ENCODE measurements around the gene USP46.

USP46 gene

GRCh38 chr4:52637116-52637515 is 22.0 kb downstream of the USP46 start:
- Histone ChIP-seq H3K4me1 (ENCODE audit: control insufficient read depth, insufficient read depth, low read length) (peaks cover 15% of the 10 kb centered on the region), H3K9me3 (replicated peaks; ENCODE audit: low read length) (no peaks in the 10 kb centered on the region), H3K4me3 (ENCODE audit: low read length) (no peak overlapping the region), H3K4me2 (ENCODE audit: low read length) (no peak overlapping the region), H3K9ac (ENCODE audit: low read depth, low read length) (no peak overlapping the region), H3K36me3 (ENCODE audit: insufficient read depth, low read length) (no peaks in the 10 kb centered on the region), H3K27me3 (ENCODE audit: control insufficient read depth, insufficient read depth, low read length) (no peaks in the 10 kb centered on the region)

- Histone ChIP-seq H3K9ac (ENCODE audit: low read depth, low read length) (no peak overlapping the region), H3K27me3 (ENCODE audit: control insufficient read depth, insufficient read depth, low read length) (no peaks in the 10 kb centered on the region), H3K9me3 (replicated peaks; ENCODE audit: low read length) (no peaks in the 10 kb centered on the region), H3K36me3 (ENCODE audit: insufficient read depth, low read length) (no peaks in the 10 kb centered on the region), H3K4me3 (ENCODE audit: low read length) (no peak overlapping the region), H3K4me1 (ENCODE audit: control insufficient read depth, insufficient read depth, low read length) (no peaks in the 10 kb centered on the region), H3K4me2 (ENCODE audit: low read length) (no peak overlapping the region)
Measured at GRCh38 chr4:52635560-52635959, 23.5 kb downstream of the USP46 start.

- H3K4me2 ChIP-seq (ENCODE audit: low read length): no peak overlapping the region
- no peaks in the 10 kb centered on the region for H3K4me1 ChIP-seq (ENCODE audit: control insufficient read depth, insufficient read depth, low read length)
- no peak overlapping the region for H3K9ac ChIP-seq (ENCODE audit: low read depth, low read length)
- no peak overlapping the region for H3K4me3 ChIP-seq (ENCODE audit: low read length)
- H3K36me3 ChIP-seq (ENCODE audit: insufficient read depth, low read length): no peaks in the 10 kb centered on the region
- H3K9me3 ChIP-seq (replicated peaks; ENCODE audit: low read length): no peaks in the 10 kb centered on the region
- H3K27me3 ChIP-seq (ENCODE audit: control insufficient read depth, insufficient read depth, low read length): no peaks in the 10 kb centered on the region
Measured at GRCh38 chr4:52635130-52635529, 24.0 kb downstream of the USP46 start.

- no peak overlapping the region for H3K4me3 ChIP-seq (ENCODE audit: low read length)
Measured at GRCh38 chr4:52633846-52634245, 25.3 kb downstream of the USP46 start.

GRCh38 chr4:52628974-52629373 is 30.1 kb downstream of the USP46 start:
- H3K36me3 ChIP-seq (ENCODE audit: insufficient read depth, low read length): peaks cover 6% of the 10 kb centered on the region
- H3K4me1 ChIP-seq (ENCODE audit: control insufficient read depth, insufficient read depth, low read length): no peaks in the 10 kb centered on the region
- H3K9me3 ChIP-seq (replicated peaks; ENCODE audit: low read length): no peaks in the 10 kb centered on the region

More at GRCh38 chr4:52633846-52634245, 25.3 kb downstream of the USP46 start:
- Histone ChIP-seq H3K9me3 (replicated peaks; ENCODE audit: low read length) (no peaks in the 10 kb centered on the region), H3K27me3 (ENCODE audit: control insufficient read depth, insufficient read depth, low read length) (no peaks in the 10 kb centered on the region), H3K9ac (ENCODE audit: low read depth, low read length) (no peak overlapping the region), H3K4me2 (ENCODE audit: low read length) (no peak overlapping the region), H3K36me3 (ENCODE audit: insufficient read depth, low read length) (no peaks in the 10 kb centered on the region), H3K4me1 (ENCODE audit: control insufficient read depth, insufficient read depth, low read length) (no peaks in the 10 kb centered on the region)

GRCh38 chr4:52628543-52628942 is 30.6 kb downstream of the USP46 start:
- H3K4me3 ChIP-seq (ENCODE audit: low read length): no peak overlapping the region
- no peaks in the 10 kb centered on the region for H3K9me3 ChIP-seq (replicated peaks; ENCODE audit: low read length)
- peaks cover 6% of the 10 kb centered on the region for H3K36me3 ChIP-seq (ENCODE audit: insufficient read depth, low read length)
- no peak overlapping the region for H3K9ac ChIP-seq (ENCODE audit: low read depth, low read length)
- no peaks in the 10 kb centered on the region for H3K27me3 ChIP-seq (ENCODE audit: control insufficient read depth, insufficient read depth, low read length)
- no peaks in the 10 kb centered on the region for H3K4me1 ChIP-seq (ENCODE audit: control insufficient read depth, insufficient read depth, low read length)
- H3K4me2 ChIP-seq (ENCODE audit: low read length): no peak overlapping the region

More at GRCh38 chr4:52628974-52629373, 30.1 kb downstream of the USP46 start:
- Histone ChIP-seq H3K27me3 (ENCODE audit: control insufficient read depth, insufficient read depth, low read length) (no peaks in the 10 kb centered on the region), H3K4me2 (ENCODE audit: low read length) (no peak overlapping the region), H3K9ac (ENCODE audit: low read depth, low read length) (no peak overlapping the region), H3K4me3 (ENCODE audit: low read length) (no peak overlapping the region)

- Histone ChIP-seq H3K27me3 (ENCODE audit: control insufficient read depth, insufficient read depth, low read length) (no peaks in the 10 kb centered on the region), H3K9ac (ENCODE audit: low read depth, low read length) (no peak overlapping the region), H3K4me2 (ENCODE audit: low read length) (no peak overlapping the region), H3K36me3 (ENCODE audit: insufficient read depth, low read length) (peaks cover 6% of the 10 kb centered on the region), H3K9me3 (replicated peaks; ENCODE audit: low read length) (no peaks in the 10 kb centered on the region), H3K4me1 (ENCODE audit: control insufficient read depth, insufficient read depth, low read length) (no peaks in the 10 kb centered on the region), H3K4me3 (ENCODE audit: low read length) (no peak overlapping the region)
Measured at GRCh38 chr4:52627876-52628275, 31.2 kb downstream of the USP46 start.

- Histone ChIP-seq H3K27me3 (ENCODE audit: control insufficient read depth, insufficient read depth, low read length) (no peaks in the 10 kb centered on the region), H3K9me3 (replicated peaks; ENCODE audit: low read length) (no peaks in the 10 kb centered on the region), H3K4me2 (ENCODE audit: low read length) (no peak overlapping the region), H3K36me3 (ENCODE audit: insufficient read depth, low read length) (peaks cover 6% of the 10 kb centered on the region), H3K9ac (ENCODE audit: low read depth, low read length) (no peak overlapping the region), H3K4me1 (ENCODE audit: control insufficient read depth, insufficient read depth, low read length) (no peaks in the 10 kb centered on the region), H3K4me3 (ENCODE audit: low read length) (no peak overlapping the region)
Measured at GRCh38 chr4:52625216-52625615, 33.9 kb downstream of the USP46 start.

GRCh38 chr4:52622564-52622963 is 36.5 kb downstream of the USP46 start:
- H3K9ac ChIP-seq (ENCODE audit: low read depth, low read length): no peak overlapping the region
- no peak overlapping the region for H3K4me3 ChIP-seq (ENCODE audit: low read length)
- no peaks in the 10 kb centered on the region for H3K4me1 ChIP-seq (ENCODE audit: control insufficient read depth, insufficient read depth, low read length)
- no peaks in the 10 kb centered on the region for H3K27me3 ChIP-seq (ENCODE audit: control insufficient read depth, insufficient read depth, low read length)
- H3K9me3 ChIP-seq (replicated peaks; ENCODE audit: low read length): no peaks in the 10 kb centered on the region
- peaks cover 6% of the 10 kb centered on the region for H3K36me3 ChIP-seq (ENCODE audit: insufficient read depth, low read length)
- no peak overlapping the region for H3K4me2 ChIP-seq (ENCODE audit: low read length)

- H3K36me3 ChIP-seq (ENCODE audit: insufficient read depth, low read length): peaks cover 6% of the 10 kb centered on the region
- no peaks in the 10 kb centered on the region for H3K9me3 ChIP-seq (replicated peaks; ENCODE audit: low read length)
- no peaks in the 10 kb centered on the region for H3K4me1 ChIP-seq (ENCODE audit: control insufficient read depth, insufficient read depth, low read length)
- no peak overlapping the region for H3K4me3 ChIP-seq (ENCODE audit: low read length)
- no peaks in the 10 kb centered on the region for H3K27me3 ChIP-seq (ENCODE audit: control insufficient read depth, insufficient read depth, low read length)
- no peak overlapping the region for H3K4me2 ChIP-seq (ENCODE audit: low read length)
- no peak overlapping the region for H3K9ac ChIP-seq (ENCODE audit: low read depth, low read length)
Measured at GRCh38 chr4:52621567-52621966, 37.5 kb downstream of the USP46 start.

GRCh38 chr4:52619591-52619931 is 39.5 kb downstream of the USP46 start:
- Histone ChIP-seq H3K9ac (ENCODE audit: low read depth, low read length) (no peak overlapping the region), H3K4me1 (ENCODE audit: control insufficient read depth, insufficient read depth, low read length) (no peaks in the 10 kb centered on the region)

GRCh38 chr4:52618795-52619590 is 40.1 kb downstream of the USP46 start:
- no peaks in the 10 kb centered on the region for H3K36me3 ChIP-seq (ENCODE audit: insufficient read depth, low read length)
- H3K4me3 ChIP-seq (ENCODE audit: low read length): no peak overlapping the region

More at GRCh38 chr4:52619591-52619931, 39.5 kb downstream of the USP46 start:
- Histone ChIP-seq H3K36me3 (ENCODE audit: insufficient read depth, low read length) (no peaks in the 10 kb centered on the region), H3K4me2 (ENCODE audit: low read length) (no peak overlapping the region), H3K27me3 (ENCODE audit: control insufficient read depth, insufficient read depth, low read length) (no peaks in the 10 kb centered on the region), H3K4me3 (ENCODE audit: low read length) (no peak overlapping the region), H3K9me3 (replicated peaks; ENCODE audit: low read length) (no peaks in the 10 kb centered on the region)

More at GRCh38 chr4:52618795-52619590, 40.1 kb downstream of the USP46 start:
- no peak overlapping the region for H3K4me2 ChIP-seq (ENCODE audit: low read length)
- H3K9me3 ChIP-seq (replicated peaks; ENCODE audit: low read length): no peaks in the 10 kb centered on the region
- H3K4me1 ChIP-seq (ENCODE audit: control insufficient read depth, insufficient read depth, low read length): no peaks in the 10 kb centered on the region
- H3K9ac ChIP-seq (ENCODE audit: low read depth, low read length): no peak overlapping the region
- H3K27me3 ChIP-seq (ENCODE audit: control insufficient read depth, insufficient read depth, low read length): no peaks in the 10 kb centered on the region

Data from skeletal muscle satellite cell (primary cell).